ENCODE data around the gene ECHDC3. TPM values are rescaled to one million over a fixed set of nuclear protein-coding genes. Genes with fewer than 3 reads are reported as not detected.

Gene ECHDC3
- polyA plus RNA-seq, 2 of the 4 experiments (the other 2 are of a cell fraction): 6.0 to 6.1 TPM

DNA sequence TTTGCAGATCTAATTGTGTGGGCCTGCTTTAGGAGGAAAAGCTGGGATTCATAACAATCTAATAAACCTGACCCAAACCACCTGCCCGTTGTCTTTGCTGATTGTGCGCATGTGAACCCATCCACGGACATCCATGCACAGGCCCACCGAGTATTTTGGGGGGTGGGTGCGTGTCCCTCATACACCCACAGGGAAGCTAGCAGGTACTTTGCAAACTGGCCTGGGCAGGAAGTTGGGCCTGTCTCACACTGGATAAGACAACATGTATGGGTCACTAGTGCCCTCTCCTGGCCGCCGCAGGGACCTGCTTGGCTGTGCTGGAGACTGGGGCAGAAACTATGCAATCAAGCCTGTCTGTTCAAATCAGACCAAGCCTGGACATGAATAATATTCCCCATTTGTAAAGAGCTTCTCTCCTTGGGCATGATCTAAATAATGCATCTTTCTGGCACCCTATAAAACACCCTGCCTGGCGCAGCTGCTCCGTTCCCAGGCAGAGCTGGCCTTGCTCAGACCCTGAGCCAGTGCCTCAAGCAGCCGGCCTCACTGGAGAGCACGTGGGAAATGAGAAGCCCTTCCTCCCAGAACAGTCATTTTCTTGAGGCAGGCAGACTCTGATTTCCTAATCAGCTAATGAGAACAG, 15.8 kb downstream of the ECHDC3 start:
- TF ChIP-seq RAD21 (conservative IDR thresholded peaks at IDR 0.05 in 1 of 2, IDR thresholded peaks at IDR 0.05 in 1 of 2) (peak; percentile 93 to 96), SMC3 (IDR thresholded peaks at IDR 0.05) (peak; percentile 94), ZFP36 (IDR thresholded peaks at IDR 0.05; ENCODE audit: borderline replicate concordance, partially characterized antibody) (no peak)
- TF ChIP-seq, protein P1, sequence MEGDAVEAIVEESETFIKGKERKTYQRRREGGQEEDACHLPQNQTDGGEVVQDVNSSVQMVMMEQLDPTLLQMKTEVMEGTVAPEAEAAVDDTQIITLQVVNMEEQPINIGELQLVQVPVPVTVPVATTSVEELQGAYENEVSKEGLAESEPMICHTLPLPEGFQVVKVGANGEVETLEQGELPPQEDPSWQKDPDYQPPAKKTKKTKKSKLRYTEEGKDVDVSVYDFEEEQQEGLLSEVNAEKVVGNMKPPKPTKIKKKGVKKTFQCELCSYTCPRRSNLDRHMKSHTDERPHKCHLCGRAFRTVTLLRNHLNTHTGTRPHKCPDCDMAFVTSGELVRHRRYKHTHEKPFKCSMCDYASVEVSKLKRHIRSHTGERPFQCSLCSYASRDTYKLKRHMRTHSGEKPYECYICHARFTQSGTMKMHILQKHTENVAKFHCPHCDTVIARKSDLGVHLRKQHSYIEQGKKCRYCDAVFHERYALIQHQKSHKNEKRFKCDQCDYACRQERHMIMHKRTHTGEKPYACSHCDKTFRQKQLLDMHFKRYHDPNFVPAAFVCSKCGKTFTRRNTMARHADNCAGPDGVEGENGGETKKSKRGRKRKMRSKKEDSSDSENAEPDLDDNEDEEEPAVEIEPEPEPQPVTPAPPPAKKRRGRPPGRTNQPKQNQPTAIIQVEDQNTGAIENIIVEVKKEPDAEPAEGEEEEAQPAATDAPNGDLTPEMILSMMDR (IDR thresholded peaks at IDR 0.05): peak; percentile 92
- FAIRE-seq (peak; percentile 18), ATAC-seq (peak; percentile 95 to 99), DNase-seq (ENCODE audit: low read depth in 1 of 2, low spot score in 1 of 2) (peak; percentile 84 to 87)
- ChIA-PET POLR2A (no interaction called here), CTCF (interaction anchor here (0.6 to 7.9 kb wide), 72 partner anchors 8 to 1981 kb away, joined by 3 to 146 read pairs (median 5); no protein-coding TSS in a partner anchor)
- Histone ChIP-seq H3K27ac (0 out of 6 replicates have a peak overlapping the region, but pooled peaks of 1 of the 2 experiments have one; percentile 11), H3K9me3 (no peaks in the 10 kb centered on the region), H3K4me3 (no peak overlapping the region), H3K4me2 (no peak overlapping the region), H3K4me1 (no peaks in the 10 kb centered on the region)
- 34% methylated on average over 11 of the region's 11 CpGs for WGBS (ENCODE audit: missing lambda C conversion rate)

DNA sequence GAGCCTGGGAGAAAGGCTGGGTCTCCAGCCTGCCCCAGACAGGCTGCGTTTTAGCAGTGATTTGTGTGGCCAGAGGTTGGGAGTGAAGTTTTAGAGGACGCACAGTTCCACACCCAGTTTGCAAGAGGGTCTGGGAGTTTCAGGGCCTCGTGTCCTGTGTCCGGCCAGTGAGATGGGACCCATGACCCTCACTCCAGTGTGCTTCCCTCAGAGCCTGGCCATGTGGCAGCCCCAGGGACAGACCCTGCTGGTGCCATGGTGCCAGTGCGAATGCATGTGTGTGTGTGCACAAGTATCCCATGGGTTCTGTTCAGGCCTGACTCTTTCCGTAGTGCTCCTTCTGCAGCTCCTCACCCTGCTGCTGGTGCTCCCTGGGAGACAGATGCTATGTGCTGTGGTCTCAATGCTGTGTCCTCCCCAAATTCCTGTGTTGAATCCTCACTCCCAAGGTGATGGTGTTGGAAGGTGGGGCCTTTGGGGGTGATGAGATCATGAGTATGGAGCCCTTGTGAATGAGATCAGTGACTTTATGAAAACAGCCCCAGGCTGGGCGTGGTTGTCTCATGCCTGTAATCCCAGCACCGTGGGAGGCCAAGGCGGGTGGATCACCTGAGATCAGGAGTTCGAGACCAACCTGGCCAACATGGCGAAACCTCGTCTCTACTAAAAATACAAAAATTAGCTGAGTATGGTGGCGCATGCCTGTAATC, 16.5 kb downstream of the ECHDC3 start:
- FAIRE-seq: no peak
- H3K27ac ChIP-seq: no peak overlapping the region
- no peak overlapping the region for H3K4me2 ChIP-seq
- ChIA-PET POLR2A (interaction anchor here (0.7 kb wide), 1 partner anchor 24 kb away, joined by 4 read pairs; no protein-coding TSS in a partner anchor), CTCF (interaction anchor here (0.6 to 7.9 kb wide), 58 partner anchors 7 to 1980 kb away, joined by 3 to 146 read pairs (median 5); no protein-coding TSS in a partner anchor)
- no peak for DNase-seq (ENCODE audit: low read depth in 1 of 2, low spot score in 1 of 2)
- H3K4me3 ChIP-seq: no peak overlapping the region
- TF ChIP-seq PHF8 (IDR thresholded peaks at IDR 0.05; ENCODE audit: borderline replicate concordance, low read depth) (no peak), HEYL (CRISPR knock-in tag; IDR thresholded peaks at IDR 0.05) (no peak), NPAS2 (CRISPR knock-in tag; IDR thresholded peaks at IDR 0.05; ENCODE audit: borderline replicate concordance) (no peak), POLR2AphosphoS2 (conservative IDR thresholded peaks at IDR 0.05; ENCODE audit: low read length) (no peak), CBX2 (IDR thresholded peaks at IDR 0.05; ENCODE audit: borderline replicate concordance, low read depth) (no peak), SREBF2 (IDR thresholded peaks at IDR 0.05) (no peak), KDM5A (IDR thresholded peaks at IDR 0.05) (no peak)
- TF ChIP-seq, protein P2, sequence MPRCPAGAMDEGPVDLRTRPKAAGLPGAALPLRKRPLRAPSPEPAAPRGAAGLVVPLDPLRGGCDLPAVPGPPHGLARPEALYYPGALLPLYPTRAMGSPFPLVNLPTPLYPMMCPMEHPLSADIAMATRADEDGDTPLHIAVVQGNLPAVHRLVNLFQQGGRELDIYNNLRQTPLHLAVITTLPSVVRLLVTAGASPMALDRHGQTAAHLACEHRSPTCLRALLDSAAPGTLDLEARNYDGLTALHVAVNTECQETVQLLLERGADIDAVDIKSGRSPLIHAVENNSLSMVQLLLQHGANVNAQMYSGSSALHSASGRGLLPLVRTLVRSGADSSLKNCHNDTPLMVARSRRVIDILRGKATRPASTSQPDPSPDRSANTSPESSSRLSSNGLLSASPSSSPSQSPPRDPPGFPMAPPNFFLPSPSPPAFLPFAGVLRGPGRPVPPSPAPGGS (IDR thresholded peaks at IDR 0.05): no peak
- TF ChIP-seq, protein P1 (IDR thresholded peaks at IDR 0.05): no peak
- TF ChIP-seq, protein P3, sequence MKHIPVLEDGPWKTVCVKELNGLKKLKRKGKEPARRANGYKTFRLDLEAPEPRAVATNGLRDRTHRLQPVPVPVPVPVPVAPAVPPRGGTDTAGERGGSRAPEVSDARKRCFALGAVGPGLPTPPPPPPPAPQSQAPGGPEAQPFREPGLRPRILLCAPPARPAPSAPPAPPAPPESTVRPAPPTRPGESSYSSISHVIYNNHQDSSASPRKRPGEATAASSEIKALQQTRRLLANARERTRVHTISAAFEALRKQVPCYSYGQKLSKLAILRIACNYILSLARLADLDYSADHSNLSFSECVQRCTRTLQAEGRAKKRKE (CRISPR knock-in tag; IDR thresholded peaks at IDR 0.05; ENCODE audit: low read depth): no peak
- WGBS (ENCODE audit: missing lambda C conversion rate): 84% methylated on average over 13 of the region's 13 CpGs
- ATAC-seq: peak; percentile 36 to 38; a peak in 4 of 6 replicates
- H3K9me3 ChIP-seq: no peaks in the 10 kb centered on the region
- H3K4me1 ChIP-seq: no peaks in the 10 kb centered on the region
